ENCODE measurements around the gene SLC1A3.

SLC1A3 gene

DNA sequence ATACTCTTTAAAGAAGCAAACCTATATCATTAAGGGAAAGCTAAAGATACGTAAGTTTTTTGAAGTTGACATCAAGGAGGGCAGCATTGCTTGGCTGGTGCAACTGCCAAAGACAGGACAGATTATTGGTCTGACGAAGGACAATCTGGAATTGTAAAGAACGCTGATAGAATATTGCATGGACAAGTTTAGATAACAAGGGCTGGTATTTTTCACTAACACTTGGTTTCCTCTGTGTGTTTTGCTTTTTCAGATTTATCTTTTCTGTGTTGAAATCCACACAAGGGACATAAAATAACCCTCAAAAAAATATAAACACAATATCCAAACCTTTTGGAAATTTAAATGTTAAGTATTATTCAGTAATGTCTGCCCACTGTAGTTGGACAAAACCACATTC, 39.7 kb downstream of the SLC1A3 start:
- H3K4me3 ChIP-seq (ENCODE audit: low read length) = no peak overlapping the region
- no peak for DNase-seq (ENCODE audit: low read depth)
- no peak for TF ChIP-seq CTCF (conservative IDR thresholded peaks at IDR 0.05; ENCODE audit: low read length)

DNA sequence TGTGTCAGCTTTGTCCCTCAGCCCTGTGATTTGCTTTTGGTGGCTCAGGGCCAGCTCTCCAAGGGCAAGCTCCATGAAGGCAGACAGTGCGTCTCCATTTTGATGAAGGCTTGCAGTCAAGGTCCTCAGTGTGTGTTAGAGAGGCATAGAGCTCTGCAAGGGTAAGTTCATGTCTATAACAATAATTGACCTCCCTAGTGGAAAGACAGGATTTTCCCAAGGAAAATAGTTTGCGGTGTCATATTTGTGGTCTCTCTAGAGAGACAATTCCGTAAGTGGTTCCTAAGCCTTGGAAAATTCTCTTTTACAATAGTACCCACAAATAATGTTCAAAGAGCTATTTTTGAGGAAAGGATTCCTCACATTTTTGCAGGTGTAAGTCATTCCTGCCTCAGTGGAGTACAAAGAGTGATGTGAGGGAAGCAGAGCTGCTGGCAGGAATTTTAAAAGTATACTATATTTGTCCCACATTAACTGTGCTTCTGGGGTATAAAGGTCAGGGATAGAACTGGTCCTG, 40.2 kb downstream of the SLC1A3 start:
- H3K4me3 ChIP-seq (ENCODE audit: low read length) = no peak overlapping the region
- TF ChIP-seq CTCF (conservative IDR thresholded peaks at IDR 0.05; ENCODE audit: low read length) = no peak
- no peak for DNase-seq (ENCODE audit: low read depth)

DNA sequence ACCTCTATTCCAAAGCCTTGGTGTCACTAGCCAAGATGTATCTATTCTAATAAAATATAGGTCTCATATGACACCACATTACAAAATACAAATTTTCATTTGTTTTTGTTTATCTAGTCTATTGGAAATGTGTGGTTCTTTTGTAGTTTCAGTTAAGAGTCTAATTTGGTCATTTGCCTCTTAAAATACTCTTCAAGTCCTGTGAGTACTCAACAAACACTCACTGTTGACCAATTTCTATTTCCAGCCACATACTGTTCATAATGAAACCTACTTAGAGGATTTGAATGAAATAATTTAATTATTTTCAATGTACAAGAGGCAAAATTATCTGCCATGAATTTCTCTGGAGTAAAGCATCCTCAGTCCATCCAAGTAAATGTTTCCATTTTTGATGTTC, 40.6 kb downstream of the SLC1A3 start:
- DNase-seq (ENCODE audit: low read depth) = no peak
- no peak for TF ChIP-seq CTCF (conservative IDR thresholded peaks at IDR 0.05; ENCODE audit: low read length)
- no peak overlapping the region for H3K4me3 ChIP-seq (ENCODE audit: low read length)

- TF ChIP-seq CTCF (conservative IDR thresholded peaks at IDR 0.05; ENCODE audit: low read length) = no peak
- H3K4me3 ChIP-seq (ENCODE audit: low read length) = no peak overlapping the region
- DNase-seq (ENCODE audit: low read depth) = no peak
These were observed 42.0 kb downstream of the SLC1A3 start for GRCh38 chr5:36648426-36648825.

GRCh38 chr5:36651761-36652685, 45.6 kb downstream of the SLC1A3 start:
- TF ChIP-seq CTCF (conservative IDR thresholded peaks at IDR 0.05; ENCODE audit: low read length) = no peak
- peak; percentile 75 for DNase-seq (ENCODE audit: low read depth)
- no peak overlapping the region for H3K4me3 ChIP-seq (ENCODE audit: low read length)

DNA sequence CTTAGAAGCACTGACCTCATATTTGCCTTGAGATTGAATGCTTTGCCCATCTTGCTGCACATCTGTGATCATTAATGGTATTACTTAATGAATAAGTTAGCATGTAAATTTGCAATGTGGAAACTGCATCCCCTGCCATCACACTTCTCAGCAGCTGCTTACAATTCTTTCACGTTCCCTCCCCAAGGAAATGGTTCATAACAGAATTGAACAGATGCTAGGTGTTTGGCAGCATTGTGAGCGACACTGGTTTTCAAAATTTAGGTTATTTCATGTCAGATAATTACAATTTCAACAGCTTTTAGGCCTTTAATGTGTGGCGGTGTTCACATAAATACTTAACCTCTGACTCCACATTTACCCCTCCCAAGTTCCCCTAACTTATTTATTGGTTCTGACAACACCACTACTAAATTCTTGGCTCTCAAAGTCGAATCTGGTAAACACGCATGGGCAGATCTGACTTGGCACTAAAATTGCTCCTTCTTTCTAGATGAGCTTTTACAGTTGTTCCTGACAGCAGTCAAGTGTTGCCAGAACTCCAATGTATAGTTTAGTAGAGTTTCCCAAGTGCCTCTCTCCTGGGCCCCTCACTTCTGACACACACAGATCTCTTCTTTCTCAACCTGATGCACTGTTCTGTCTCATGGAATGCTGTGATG, 46.8 kb downstream of the SLC1A3 start:
- DNase-seq (ENCODE audit: low read depth) = peak; percentile 73
- no peak for TF ChIP-seq CTCF (conservative IDR thresholded peaks at IDR 0.05; ENCODE audit: low read length)
- H3K4me3 ChIP-seq (ENCODE audit: low read length) = no peak overlapping the region
